Smooth muscle cell (in vitro differentiated cells): ENCODE measurements around the gene TNNT2. TPM values are rescaled to one million over a fixed set of nuclear protein-coding genes. Genes with fewer than 3 reads are reported as not detected.

Experiments
- DNase-seq: peaks from one replicate; lab custom pipeline; 2025; ENCODE audit not compliant: unreplicated experiment; lab: John Stamatoyannopoulos, UW
- H2AFZ ChIP-seq: fragments of 200-600 bp; sonication (generic); 2 replicates; pipeline ENCODE4 v1.6.0; 2016; ENCODE audit warnings: antibody characterized with exemption, low read depth, mild to moderate bottlenecking
- H3F3A ChIP-seq: fragments of 200-600 bp; sonication (generic); 2 replicates; pipeline ENCODE4 v1.6.0; 2017; ENCODE audit warnings: antibody characterized with exemption, low read depth
- H3K27ac ChIP-seq: fragments of 200-600 bp; sonication (generic); 2 replicates; pipeline ENCODE4 v1.5.1; 2016; ENCODE audit warnings: low read depth, mild to moderate bottlenecking
- H3K27me3 ChIP-seq: fragments of 200-600 bp; sonication (generic); 2 replicates; pipeline ENCODE4 v1.6.1; 2016; ENCODE audit warnings: low read depth, mild to moderate bottlenecking
- H3K36me3 ChIP-seq: fragments of 200-600 bp; sonication (generic); 2 replicates; pipeline ENCODE4 v1.5.1; 2016; ENCODE audit warnings: low read depth
- H3K4me1 ChIP-seq: fragments of 200-600 bp; sonication (generic); 2 replicates; pipeline ENCODE4 v1.5.1; 2016; ENCODE audit warnings: low read depth
- H3K4me2 ChIP-seq: fragments of 200-600 bp; sonication (generic); 2 replicates; pipeline ENCODE4 v1.6.0; 2016; ENCODE audit warnings: mild to moderate bottlenecking
- H3K4me3 ChIP-seq: fragments of 200-600 bp; sonication (generic); 2 replicates; pipeline ENCODE4 v1.5.1; 2016; ENCODE audit warnings: mild to moderate bottlenecking
- H3K79me2 ChIP-seq: fragments of 200-600 bp; sonication (generic); 2 replicates; pipeline ENCODE4 v1.6.0; 2016; ENCODE audit warnings: low read depth, mild to moderate bottlenecking
- H3K9ac ChIP-seq: fragments of 200-600 bp; sonication (generic); 2 replicates; pipeline ENCODE4 v1.6.0; 2016; ENCODE audit warnings: low read depth
- H3K9me3 ChIP-seq: fragments of 200-600 bp; sonication (generic); replicated peaks from 2 replicates; pipeline ENCODE4 v1.5.1; 2016; ENCODE audit warnings: low read depth
- H4K20me1 ChIP-seq: fragments of 200-600 bp; sonication (generic); 2 replicates; pipeline ENCODE4 v1.6.0; 2016; ENCODE audit warnings: low read depth
- WGBS: methylation state at CpG from one replicate; pipeline ENCODE4 v1.1.7; 2016; ENCODE audit warnings: low lambda C conversion rate; 5-methylcytosine and 5-hydroxymethylcytosine counted together
- polyA plus RNA-seq: library from polyadenylated mRNA; unstranded; fragments of >200 nt; fragmentation: Nextera tagmentation; extraction: Ambion mirVana; gene quantifications from 2 replicates; pipeline ENCODE4 v1.2.1, GENCODE V29; 2016
- total RNA-seq: library from RNA; depleted of rRNA; stranded (reverse); fragments of >200 nt; gene quantifications from 2 replicates; pipeline ENCODE4 v1.2.3, GENCODE V29; 2014
- TF ChIP-seq, protein P1 (sequence below): fragments of 200-600 bp; sonication (generic); IDR thresholded peaks from 2 replicates; pipeline ENCODE4 v1.5.1; 2017; ENCODE audit warnings: borderline replicate concordance, mild to moderate bottlenecking, antibody characterized with exemption; ENCODE audit not compliant: insufficient read depth, poor library complexity, severe bottlenecking

Gene TNNT2
- total and polyA plus RNA-seq, 2 experiments from 2014 or later: 4.4 to 6.5 TPM

- 95% methylated on average over 3 of the region's 3 CpGs for WGBS
- no peaks in the 10 kb centered on the region for H3K27me3 ChIP-seq
- H3K27ac ChIP-seq: no peak overlapping the region
- DNase-seq: no peak
- H3K79me2 ChIP-seq: no peaks in the 10 kb centered on the region
- no peaks in the 10 kb centered on the region for H4K20me1 ChIP-seq
- no peaks in the 10 kb centered on the region for H3K36me3 ChIP-seq
- no peaks in the 10 kb centered on the region for H3K9me3 ChIP-seq
- TF ChIP-seq, protein P1, sequence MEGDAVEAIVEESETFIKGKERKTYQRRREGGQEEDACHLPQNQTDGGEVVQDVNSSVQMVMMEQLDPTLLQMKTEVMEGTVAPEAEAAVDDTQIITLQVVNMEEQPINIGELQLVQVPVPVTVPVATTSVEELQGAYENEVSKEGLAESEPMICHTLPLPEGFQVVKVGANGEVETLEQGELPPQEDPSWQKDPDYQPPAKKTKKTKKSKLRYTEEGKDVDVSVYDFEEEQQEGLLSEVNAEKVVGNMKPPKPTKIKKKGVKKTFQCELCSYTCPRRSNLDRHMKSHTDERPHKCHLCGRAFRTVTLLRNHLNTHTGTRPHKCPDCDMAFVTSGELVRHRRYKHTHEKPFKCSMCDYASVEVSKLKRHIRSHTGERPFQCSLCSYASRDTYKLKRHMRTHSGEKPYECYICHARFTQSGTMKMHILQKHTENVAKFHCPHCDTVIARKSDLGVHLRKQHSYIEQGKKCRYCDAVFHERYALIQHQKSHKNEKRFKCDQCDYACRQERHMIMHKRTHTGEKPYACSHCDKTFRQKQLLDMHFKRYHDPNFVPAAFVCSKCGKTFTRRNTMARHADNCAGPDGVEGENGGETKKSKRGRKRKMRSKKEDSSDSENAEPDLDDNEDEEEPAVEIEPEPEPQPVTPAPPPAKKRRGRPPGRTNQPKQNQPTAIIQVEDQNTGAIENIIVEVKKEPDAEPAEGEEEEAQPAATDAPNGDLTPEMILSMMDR: no peak
- no peak overlapping the region for H2AFZ ChIP-seq
- H3K4me3 ChIP-seq: no peak overlapping the region
- H3K4me2 ChIP-seq: no peak overlapping the region
- H3K4me1 ChIP-seq: no peaks in the 10 kb centered on the region
- H3F3A ChIP-seq: no peaks in the 10 kb centered on the region
- no peak overlapping the region for H3K9ac ChIP-seq
Measured at GRCh38 chr1:201362906-201363305, 14.6 kb downstream of the TNNT2 start.

DNA sequence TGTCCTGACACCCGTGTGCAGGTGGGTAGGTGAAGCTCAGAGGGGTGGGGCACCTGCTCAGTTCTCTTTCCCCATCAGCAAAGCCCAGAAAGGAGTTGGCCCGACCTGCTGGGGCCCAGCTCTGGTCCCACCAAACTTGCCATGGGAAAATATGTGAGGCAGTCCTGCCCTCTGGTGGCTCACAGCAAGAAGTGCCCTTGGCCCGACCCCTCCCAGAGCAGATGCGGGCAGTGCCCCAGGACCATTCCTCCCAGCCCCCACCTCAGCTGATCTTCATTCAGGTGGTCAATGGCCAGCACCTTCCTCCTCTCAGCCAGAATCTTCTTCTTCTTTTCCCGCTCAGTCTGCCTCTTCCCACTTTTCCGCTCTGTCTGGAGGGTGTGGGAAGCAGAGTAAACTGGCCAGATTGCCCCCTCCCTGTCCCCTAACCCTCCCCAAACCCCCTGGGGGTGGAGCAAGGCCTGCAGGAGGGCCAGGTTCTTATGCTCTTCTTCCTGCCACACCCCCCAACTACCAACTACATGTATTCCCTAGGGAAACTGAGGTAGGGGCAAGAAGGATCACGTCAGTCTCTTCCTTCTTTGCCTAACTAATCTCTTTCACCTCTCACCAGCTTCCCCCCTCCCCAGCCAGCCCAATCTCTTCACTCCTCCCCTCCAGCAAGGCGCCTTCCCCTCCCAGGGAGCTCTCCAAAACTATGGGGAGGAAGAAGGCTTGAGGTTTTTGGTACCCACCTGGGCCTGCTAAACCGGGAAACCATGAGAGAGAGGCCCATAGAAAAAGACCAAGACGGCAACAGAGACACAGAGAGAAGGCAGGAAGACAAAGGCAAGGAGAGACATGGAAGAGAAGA, 15.6 kb downstream of the TNNT2 start:
- Histone ChIP-seq H3K9ac (no peak overlapping the region), H3K36me3 (no peaks in the 10 kb centered on the region), H2AFZ (no peak overlapping the region), H3K27ac (no peak overlapping the region), H3K4me2 (no peak overlapping the region), H3F3A (no peaks in the 10 kb centered on the region), H3K79me2 (no peaks in the 10 kb centered on the region), H3K4me3 (no peak overlapping the region), H4K20me1 (no peaks in the 10 kb centered on the region), H3K4me1 (no peaks in the 10 kb centered on the region), H3K27me3 (no peaks in the 10 kb centered on the region), H3K9me3 (no peaks in the 10 kb centered on the region)
- DNase-seq: peak; percentile 15
- TF ChIP-seq, protein P1: peak; percentile 92
- 48% methylated on average over 10 of the region's 10 CpGs for WGBS

- no peak overlapping the region for H3K4me3 ChIP-seq
- H3K27me3 ChIP-seq: no peaks in the 10 kb centered on the region
- H2AFZ ChIP-seq: no peak overlapping the region
- H3K79me2 ChIP-seq: no peaks in the 10 kb centered on the region
- DNase-seq: no peak
- no peaks in the 10 kb centered on the region for H3F3A ChIP-seq
- WGBS: 91% methylated on average over 14 of the region's 15 CpGs
- no peak overlapping the region for H3K27ac ChIP-seq
- H3K9me3 ChIP-seq: no peaks in the 10 kb centered on the region
- no peak overlapping the region for H3K4me2 ChIP-seq
- H4K20me1 ChIP-seq: no peaks in the 10 kb centered on the region
- no peaks in the 10 kb centered on the region for H3K36me3 ChIP-seq
- H3K4me1 ChIP-seq: no peaks in the 10 kb centered on the region
- TF ChIP-seq, protein P1: no peak
- no peak overlapping the region for H3K9ac ChIP-seq
Measured at GRCh38 chr1:201360901-201361651, 16.4 kb downstream of the TNNT2 start.
